ENCODE measurements around the gene JAZF1. TPM values are rescaled to one million over a fixed set of nuclear protein-coding genes. Genes with fewer than 3 reads are reported as not detected.
A peak's percentile ranks its signal among the peaks of the same experiment; 100 is the strongest.

JAZF1 gene
- total and polyA plus RNA-seq, 2 of the 4 experiments (the other 2 are of a cell fraction): 8.4 to 10.5 TPM

GRCh38 chr7:28142650-28143049 is 37.9 kb downstream of the JAZF1 start:
- H3K9ac ChIP-seq (ENCODE audit: low read depth, low read length): no peak overlapping the region
- BruUV-seq (replicated peaks): no TSS peak

More at GRCh38 chr7:28142650-28143049, 37.9 kb downstream of the JAZF1 start:
- no peak overlapping the region for H3K14ac ChIP-seq (replicated peaks; ENCODE audit: low read depth, low read length)
- no peak overlapping the region for H2BK20ac ChIP-seq (ENCODE audit: low read depth, low read length)
- H2BK15ac ChIP-seq (ENCODE audit: low read depth, low read length): no peak overlapping the region
- peaks cover 28 to 60% of the 10 kb centered on the region in 2 experiments for H3K79me1 ChIP-seq (ENCODE audit: low read depth in 1 of 2, low read length in 2 of 2)
- no peaks in the 10 kb centered on the region for H3K27me3 ChIP-seq (ENCODE audit: control insufficient read depth, insufficient read depth, low read length)
- ATAC-seq (ENCODE audit: low read depth): no peak; the same call in 1 of the 2 replicates
- H3K56ac ChIP-seq (ENCODE audit: extremely low read depth, insufficient read depth, low read length): no peak overlapping the region
- peaks cover 10% of the 10 kb centered on the region; the same call in 1 of the 2 replicates for H4K20me1 ChIP-seq (ENCODE audit: insufficient read depth, low read length)
- no peak overlapping the region for H4K5ac ChIP-seq (ENCODE audit: low read depth, low read length)
- no peak overlapping the region for H2BK120ac ChIP-seq (ENCODE audit: low read depth, low read length)
- H4K8ac ChIP-seq (ENCODE audit: low read depth in 2 of 2, low read length in 2 of 2): no peak overlapping the region; a peak in 1 of 4 replicates
- H2AK9ac ChIP-seq (replicated peaks; ENCODE audit: low read depth, low read length, poor library complexity): peak overlapping the region; percentile 23
- intact Hi-C loops (cut with micrococcal nuclease) (no loop called here), dilution Hi-C loops (cut with HindIII; ENCODE audit: low sequenced_read_pairs, unreplicated experiment) (no loop called here), in situ Hi-C loops (cut with MboI; ENCODE audit: low sequenced_read_pairs) (no loop called here)
- H2AK5ac ChIP-seq (ENCODE audit: low read depth, low read length): no peak overlapping the region
- TF ChIP-seq NFE2L2 (IDR thresholded peaks at IDR 0.05; ENCODE audit: low read depth, low read length): no peak
- TF ChIP-seq USF2 (IDR thresholded peaks at IDR 0.05; ENCODE audit: low read depth, low read length): no peak
- no peak for TF ChIP-seq BHLHE40 (IDR thresholded peaks at IDR 0.05; ENCODE audit: low read depth, low read length)
- no peak for TF ChIP-seq MXI1 (IDR thresholded peaks at IDR 0.05; ENCODE audit: borderline replicate concordance, low read depth, low read length)
- no peak for TF ChIP-seq MAZ (IDR thresholded peaks at IDR 0.05; ENCODE audit: borderline replicate concordance, low read depth, low read length)
- TF ChIP-seq RFX5 (IDR thresholded peaks at IDR 0.05; ENCODE audit: low read depth, low read length): no peak
- no peak for TF ChIP-seq POLR2A (IDR thresholded peaks at IDR 0.05; ENCODE audit: low read depth, low read length)
- no peak for TF ChIP-seq MAFK (IDR thresholded peaks at IDR 0.05; ENCODE audit: low read depth, low read length)
- no peak for TF ChIP-seq RAD21 (IDR thresholded peaks at IDR 0.05; ENCODE audit: low read length)
- no peak for TF ChIP-seq CTCF (conservative IDR thresholded peaks at IDR 0.05; ENCODE audit: low read depth, low read length)
- TF ChIP-seq RCOR1 (IDR thresholded peaks at IDR 0.05; ENCODE audit: insufficient replicate concordance, low read length): no peak
- TF ChIP-seq ELK1 (IDR thresholded peaks at IDR 0.05; ENCODE audit: borderline replicate concordance, low read depth, low read length): no peak
- TF ChIP-seq SMC3 (IDR thresholded peaks at IDR 0.05; ENCODE audit: low read depth, low read length): no peak
- TF ChIP-seq CEBPB (IDR thresholded peaks at IDR 0.05; ENCODE audit: low read depth, low read length): no peak
- TF ChIP-seq FOS (IDR thresholded peaks at IDR 0.05; ENCODE audit: low read depth, low read length): no peak
- no peak for TF ChIP-seq CHD1 (IDR thresholded peaks at IDR 0.05; ENCODE audit: low read depth, low read length)
- DNase-seq: no peak
- H3K18ac ChIP-seq (ENCODE audit: low read depth, low read length): no peak overlapping the region
- no peak overlapping the region for H3K4me2 ChIP-seq (ENCODE audit: low read depth, low read length)
- no peak overlapping the region for H2BK5ac ChIP-seq (ENCODE audit: low read depth, low read length, poor library complexity, severe bottlenecking)
- H3K4ac ChIP-seq (ENCODE audit: low read depth, low read length): no peak overlapping the region
- H4K91ac ChIP-seq (ENCODE audit: insufficient read depth, low read depth, low read length): no peak overlapping the region
- no peak overlapping the region for H3K27ac ChIP-seq (ENCODE audit: insufficient read depth, low read length)
- no peak overlapping the region for H3K23ac ChIP-seq (ENCODE audit: low read depth, low read length)
- no peak overlapping the region for H3K4me3 ChIP-seq (ENCODE audit: insufficient read depth, low read depth, low read length)
- no peak overlapping the region for H2AFZ ChIP-seq (replicated peaks; ENCODE audit: low read length, poor library complexity)
- peaks cover 4% of the 10 kb centered on the region; the same call in 1 of the 2 replicates for H3K9me3 ChIP-seq (ENCODE audit: control insufficient read depth, insufficient read depth, low read length)
- WGBS, 2 experiments (ENCODE audit: extremely low coverage in 2 of 2, insufficient read length in 1 of 2): no CpG with 5 or more reads among the region's 3 CpGs
- CTCF ChIA-PET: no interaction called here
- peaks cover 9% of the 10 kb centered on the region for H3K9me1 ChIP-seq (ENCODE audit: insufficient read depth, low read length)
- peaks cover 2% of the 10 kb centered on the region; the same call in 1 of the 2 replicates for H3K4me1 ChIP-seq (ENCODE audit: control insufficient read depth, insufficient read depth, low read length)
- H3K36me3 ChIP-seq (ENCODE audit: control insufficient read depth, insufficient read depth, low read length): peaks cover 1% of the 10 kb centered on the region; the same call in 1 of the 2 replicates
- POLR2A ChIA-PET (ENCODE audit: unreplicated experiment): no interaction called here

Measured in IMR-90 (cell line).